Keratinocyte (primary cell): ENCODE measurements around the gene SPATA13. TPM values are rescaled to one million over a fixed set of nuclear protein-coding genes. Genes with fewer than 3 reads are reported as not detected.

ENCODE experiments used
- DNase-seq: peaks from one replicate; pipeline ENCODE4 v3.0.0-alpha.2; 2011; ENCODE audit warnings: low read depth, missing footprints, low spot score
- FAIRE-seq: peaks from 2 replicates; lab custom pipeline; 2011; peaks lifted over from hg19 to GRCh38; lab: Jason Lieb, UNC
- H2AFZ ChIP-seq: 2 replicates; pipeline ENCODE4 v1.6.0; 2012; ENCODE audit warnings: low read length, control low read depth, inconsistent platforms; ENCODE audit not compliant: control insufficient read depth
- H3K27ac ChIP-seq: 2 replicates; pipeline ENCODE4 v1.5.1; 2011; ENCODE audit warnings: low read length; ENCODE audit not compliant: control insufficient read depth, insufficient read depth
- H3K27me3 ChIP-seq: 3 replicates; pipeline ENCODE4 v1.6.0; 2011; ENCODE audit warnings: low read length; ENCODE audit not compliant: control insufficient read depth, insufficient read depth; ENCODE audit errors: extremely low read depth
- H3K36me3 ChIP-seq, 2 experiments: 2 replicates in 1 of 2; 3 replicates in 1 of 2; pipeline ENCODE4 v1.5.1; 2011; ENCODE audit warnings: low read length in 2 of 2, mild to moderate bottlenecking in 1 of 2; ENCODE audit not compliant: control insufficient read depth in 2 of 2, insufficient read depth in 2 of 2; ENCODE audit errors: extremely low read depth in 1 of 2
- H3K4me1 ChIP-seq: 3 replicates; pipeline ENCODE4 v1.5.1; 2011; ENCODE audit warnings: low read length; ENCODE audit not compliant: control insufficient read depth, insufficient read depth; ENCODE audit errors: extremely low read depth
- H3K4me2 ChIP-seq: 3 replicates; pipeline ENCODE4 v1.6.0; 2011; ENCODE audit warnings: low read depth, low read length; ENCODE audit not compliant: control insufficient read depth, insufficient read depth; ENCODE audit errors: extremely low read depth
- H3K4me3 ChIP-seq, 3 experiments: fragments of 200-600 bp in 1 of 3; sonication (generic) in 1 of 3; 2 replicates in 2 of 3; 3 replicates in 1 of 3; pipeline ENCODE4 v1.5.1; 2011 to 2016; ENCODE audit warnings: low read length in 3 of 3, mild to moderate bottlenecking in 3 of 3, control low read depth in 2 of 3, inconsistent platforms in 1 of 3, low read depth in 1 of 3, mixed read lengths in 1 of 3, mixed run types in 1 of 3, moderate library complexity in 1 of 3; ENCODE audit not compliant: control insufficient read depth in 2 of 3, insufficient read depth in 2 of 3; ENCODE audit errors: extremely low read depth in 1 of 3
- H3K79me2 ChIP-seq: 2 replicates; pipeline ENCODE4 v1.6.0; 2012; ENCODE audit warnings: low read length; ENCODE audit not compliant: control insufficient read depth, insufficient read depth
- H3K9ac ChIP-seq: 3 replicates; pipeline ENCODE4 v1.6.0; 2011; ENCODE audit warnings: low read length; ENCODE audit not compliant: control insufficient read depth, insufficient read depth; ENCODE audit errors: extremely low read depth
- H3K9me1 ChIP-seq: 3 replicates; pipeline ENCODE4 v1.6.0; 2011; ENCODE audit warnings: low read length; ENCODE audit not compliant: control insufficient read depth, insufficient read depth; ENCODE audit errors: extremely low read depth
- H3K9me3 ChIP-seq: 2 replicates; pipeline ENCODE4 v1.5.1; 2012; ENCODE audit warnings: low read depth, low read length; ENCODE audit not compliant: control insufficient read depth
- H4K20me1 ChIP-seq: 3 replicates; pipeline ENCODE4 v1.6.0; 2011; ENCODE audit warnings: low read length; ENCODE audit not compliant: control insufficient read depth, insufficient read depth; ENCODE audit errors: extremely low read depth
- EZH2 ChIP-seq: IDR thresholded peaks from one replicate; pipeline ENCODE4 v1.6.1; 2012; ENCODE audit warnings: inconsistent platforms, mild to moderate bottlenecking, low read length, moderate library complexity
- dilution Hi-C: fragments of 300-500 bp; cut with MboI; formaldehyde crosslinking; loops from one replicate; pipeline ENCODE4 v1.7.0; 2020; ENCODE audit warnings: low sequenced_read_pairs; ENCODE audit not compliant: extremely low pct_ligation_motif_present
- polyA plus RNA-seq, 5 experiments: library from polyadenylated mRNA; depleted of rRNA in 3 of 5; stranded (reverse) in 3 of 5; stranded (forward) in 1 of 5; unstranded in 1 of 5; fragments of >200 nt; gene quantifications; 1 replicate in 1 of 5; 2 replicates in 3 of 5; 3 replicates in 1 of 5; pipeline versions ENCODE4 v1.2.1 to v1.2.3, GENCODE V29; 2011 to 2012; ENCODE audit warnings: missing spikeins in 2 of 5, low read depth in 1 of 5, low replicate concordance in 1 of 5
- TF ChIP-seq, protein P1 (sequence below), 3 experiments: IDR thresholded peaks in 1 of 3; conservative IDR thresholded peaks in 1 of 3; optimal IDR thresholded peaks in 1 of 3; 2 replicates in 2 of 3; 3 replicates in 1 of 3; pipeline versions ENCODE3 to v1.5.1; 2011; ENCODE audit warnings: low read length in 3 of 3, mild to moderate bottlenecking in 3 of 3, moderate library complexity in 2 of 3, control low read depth in 1 of 3, inconsistent platforms in 1 of 3; ENCODE audit not compliant: insufficient read depth in 2 of 3; ENCODE audit errors: extremely low read depth in 1 of 3

Gene SPATA13
- polyA plus RNA-seq, 1 donor (not counting 4 experiments of a cell fraction or from before 2014, with no cell fraction given): 1.2 TPM

DNA sequence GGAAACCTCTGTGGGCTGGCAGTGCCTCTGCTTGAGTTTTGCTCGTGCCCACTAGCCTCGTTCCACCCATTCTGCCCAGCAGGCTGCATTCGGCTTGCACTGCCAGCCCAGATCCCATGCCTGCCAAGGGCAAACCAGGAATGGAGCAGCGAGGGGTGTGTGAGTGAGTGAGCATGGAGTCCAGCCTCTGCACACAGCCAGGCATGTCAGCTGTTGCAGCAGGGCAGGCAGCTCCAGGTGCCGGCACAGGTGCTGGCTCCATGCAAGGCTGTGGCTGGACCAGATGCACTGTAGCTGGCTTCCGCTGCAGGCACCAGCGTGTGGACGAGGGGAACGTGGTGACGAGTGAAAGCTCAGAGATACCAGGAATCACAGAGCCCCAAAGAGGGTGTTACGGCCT is 64.5 kb downstream of the SPATA13 start:
- Histone ChIP-seq H3K9me1 (no peaks in the 10 kb centered on the region), H3K9me3 (no peaks in the 10 kb centered on the region), H3K36me3 (no peaks in the 10 kb centered on the region), H3K9ac (no peak overlapping the region), H2AFZ (no peak overlapping the region), H3K27me3 (no peaks in the 10 kb centered on the region), H3K27ac (no peak overlapping the region), H3K4me1 (no peaks in the 10 kb centered on the region), H3K4me2 (no peak overlapping the region), H3K79me2 (no peaks in the 10 kb centered on the region), H3K4me3 (no peak overlapping the region), H4K20me1 (no peaks in the 10 kb centered on the region)
- DNase-seq (no peak), FAIRE-seq (no peak)
- dilution Hi-C loops: no loop called here
- TF ChIP-seq EZH2: no peak
- TF ChIP-seq, protein P1, sequence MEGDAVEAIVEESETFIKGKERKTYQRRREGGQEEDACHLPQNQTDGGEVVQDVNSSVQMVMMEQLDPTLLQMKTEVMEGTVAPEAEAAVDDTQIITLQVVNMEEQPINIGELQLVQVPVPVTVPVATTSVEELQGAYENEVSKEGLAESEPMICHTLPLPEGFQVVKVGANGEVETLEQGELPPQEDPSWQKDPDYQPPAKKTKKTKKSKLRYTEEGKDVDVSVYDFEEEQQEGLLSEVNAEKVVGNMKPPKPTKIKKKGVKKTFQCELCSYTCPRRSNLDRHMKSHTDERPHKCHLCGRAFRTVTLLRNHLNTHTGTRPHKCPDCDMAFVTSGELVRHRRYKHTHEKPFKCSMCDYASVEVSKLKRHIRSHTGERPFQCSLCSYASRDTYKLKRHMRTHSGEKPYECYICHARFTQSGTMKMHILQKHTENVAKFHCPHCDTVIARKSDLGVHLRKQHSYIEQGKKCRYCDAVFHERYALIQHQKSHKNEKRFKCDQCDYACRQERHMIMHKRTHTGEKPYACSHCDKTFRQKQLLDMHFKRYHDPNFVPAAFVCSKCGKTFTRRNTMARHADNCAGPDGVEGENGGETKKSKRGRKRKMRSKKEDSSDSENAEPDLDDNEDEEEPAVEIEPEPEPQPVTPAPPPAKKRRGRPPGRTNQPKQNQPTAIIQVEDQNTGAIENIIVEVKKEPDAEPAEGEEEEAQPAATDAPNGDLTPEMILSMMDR (optimal IDR thresholded peaks at IDR 0.05 in 1 of 3, IDR thresholded peaks at IDR 0.05 in 1 of 3, conservative IDR thresholded peaks at IDR 0.05 in 1 of 3; ENCODE audit: extremely low read depth in 1 of 3, insufficient read depth in 2 of 3, low read length in 3 of 3): no peak

DNA sequence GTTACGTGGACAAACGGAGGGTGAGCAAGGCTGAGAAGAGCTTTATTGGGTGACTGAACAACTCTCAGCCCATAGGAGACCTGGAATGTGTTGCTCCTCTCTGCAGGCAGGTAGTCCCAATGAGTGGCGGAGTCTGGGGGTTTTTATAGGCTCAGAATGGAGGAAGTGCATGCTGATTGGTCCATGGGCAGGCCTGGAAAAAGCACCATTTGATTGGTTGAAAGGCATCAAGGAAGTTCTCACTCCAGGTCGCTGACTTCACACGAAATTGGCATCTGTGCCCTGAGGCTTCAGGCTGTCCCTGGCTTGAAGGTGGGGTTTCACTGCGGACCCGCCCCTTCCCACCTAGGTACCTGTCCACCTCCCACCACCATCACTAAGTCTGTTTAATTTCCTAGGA is 65.4 kb downstream of the SPATA13 start:
- Histone ChIP-seq H3K79me2 (no peaks in the 10 kb centered on the region), H2AFZ (no peak overlapping the region), H3K9ac (no peak overlapping the region), H3K4me3 (no peak overlapping the region), H3K27ac (no peak overlapping the region), H3K4me1 (no peaks in the 10 kb centered on the region), H4K20me1 (no peaks in the 10 kb centered on the region), H3K9me3 (no peaks in the 10 kb centered on the region), H3K27me3 (no peaks in the 10 kb centered on the region), H3K4me2 (no peak overlapping the region), H3K36me3 (no peaks in the 10 kb centered on the region), H3K9me1 (no peaks in the 10 kb centered on the region)
- TF ChIP-seq, protein P1 (optimal IDR thresholded peaks at IDR 0.05 in 1 of 3, IDR thresholded peaks at IDR 0.05 in 1 of 3, conservative IDR thresholded peaks at IDR 0.05 in 1 of 3; ENCODE audit: extremely low read depth in 1 of 3, insufficient read depth in 2 of 3, low read length in 3 of 3): no peak
- TF ChIP-seq EZH2: no peak
- FAIRE-seq: no peak
- DNase-seq: no peak
- dilution Hi-C loops: no loop called here
